Measurements from ENCODE around the gene METTL24.

Gene METTL24

DNA sequence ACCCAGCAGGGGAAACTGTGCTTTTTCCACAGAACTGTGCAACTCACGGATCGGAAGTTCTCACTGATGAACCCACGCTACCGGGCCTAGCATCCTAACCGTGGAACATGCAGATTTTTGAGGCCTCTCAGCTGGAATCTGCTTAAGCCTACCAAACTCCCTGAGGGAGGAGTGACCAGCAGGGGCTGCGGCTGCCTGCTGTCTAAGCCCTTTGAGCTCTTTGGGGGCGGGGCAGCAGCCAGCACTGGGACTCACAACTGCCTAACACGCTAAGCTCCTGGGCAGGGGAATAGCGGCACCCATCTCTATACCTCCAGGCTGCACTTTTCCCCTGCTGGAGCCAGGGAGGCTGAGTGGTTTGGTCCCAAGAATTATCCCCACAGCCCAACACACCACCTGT is 20.4 kb upstream of the METTL24 start:
- DNase-seq (ENCODE audit: low read depth in 1 of 2, low spot score in 1 of 2) = no peak
- H3K4me3 ChIP-seq (replicated peaks; ENCODE audit: insufficient read depth, low read length) = no peak overlapping the region
- H3K27ac ChIP-seq (replicated peaks) = no peak overlapping the region
- TF ChIP-seq POLR2AphosphoS5 (IDR thresholded peaks at IDR 0.05; ENCODE audit: low read depth) = no peak
- TF ChIP-seq GABPA (IDR thresholded peaks at IDR 0.05; ENCODE audit: low read depth) = no peak
- TF ChIP-seq REST (IDR thresholded peaks at IDR 0.05; ENCODE audit: insufficient replicate concordance, low read depth) = no peak
- no peak for TF ChIP-seq CTCF (IDR thresholded peaks at IDR 0.05; ENCODE audit: insufficient read depth, low read length)
- no peak for TF ChIP-seq SPI1 (IDR thresholded peaks at IDR 0.05; ENCODE audit: borderline replicate concordance, low read depth)
- H3K27me3 ChIP-seq (ENCODE audit: insufficient read depth, poor library complexity, severe bottlenecking) = no peaks in the 10 kb centered on the region

GRCh38 chr6:110369066-110369465 is 10.9 kb upstream of the METTL24 start:
- H3K4me3 ChIP-seq (replicated peaks; ENCODE audit: insufficient read depth, low read length) = no peak overlapping the region
- DNase-seq (ENCODE audit: low read depth in 1 of 2, low spot score in 1 of 2) = no peak
- H3K27me3 ChIP-seq (ENCODE audit: insufficient read depth, poor library complexity, severe bottlenecking) = peaks cover 15% of the 10 kb centered on the region
- no peak for TF ChIP-seq CTCF (IDR thresholded peaks at IDR 0.05; ENCODE audit: insufficient read depth, low read length)
- TF ChIP-seq REST (IDR thresholded peaks at IDR 0.05; ENCODE audit: insufficient replicate concordance, low read depth) = no peak
- TF ChIP-seq POLR2AphosphoS5 (IDR thresholded peaks at IDR 0.05; ENCODE audit: low read depth) = no peak
- no peak for TF ChIP-seq SPI1 (IDR thresholded peaks at IDR 0.05; ENCODE audit: borderline replicate concordance, low read depth)
- no peak for TF ChIP-seq GABPA (IDR thresholded peaks at IDR 0.05; ENCODE audit: low read depth)
- no peak overlapping the region for H3K27ac ChIP-seq (replicated peaks)

GRCh38 chr6:110368284-110368683 is 10.1 kb upstream of the METTL24 start:
- TF ChIP-seq GABPA (IDR thresholded peaks at IDR 0.05; ENCODE audit: low read depth) (no peak), CTCF (IDR thresholded peaks at IDR 0.05; ENCODE audit: insufficient read depth, low read length) (no peak), REST (IDR thresholded peaks at IDR 0.05; ENCODE audit: insufficient replicate concordance, low read depth) (no peak), SPI1 (IDR thresholded peaks at IDR 0.05; ENCODE audit: borderline replicate concordance, low read depth) (no peak), POLR2AphosphoS5 (IDR thresholded peaks at IDR 0.05; ENCODE audit: low read depth) (no peak)
- H3K27me3 ChIP-seq (ENCODE audit: insufficient read depth, poor library complexity, severe bottlenecking) = peaks cover 15% of the 10 kb centered on the region

More at GRCh38 chr6:110368284-110368683, 10.1 kb upstream of the METTL24 start:
- no peak for DNase-seq (ENCODE audit: low read depth in 1 of 2, low spot score in 1 of 2)
- H3K27ac ChIP-seq (replicated peaks) = no peak overlapping the region
- H3K4me3 ChIP-seq (replicated peaks; ENCODE audit: insufficient read depth, low read length) = no peak overlapping the region
